HG02588 (cell line): ENCODE measurements around the gene CTSC.

ENCODE experiments used
- ATAC-seq: cut with Tn5 transposase; IDR thresholded peaks from one replicate; pipeline ENCODE4 v1.9.1; 2021; ENCODE audit warnings: mild to moderate bottlenecking, moderate library complexity; ENCODE audit not compliant: unreplicated experiment

CTSC gene

GRCh38 chr11:88337181-88337986 is at the start of gene CTSC:
Gene CTSC, minus strand, starts transcription at chr11:88337736. Its CDS starts 64 bp downstream, at chr11:88337672.
- peak; percentile 93 for ATAC-seq

GRCh38 chr11:88384669-88385005 is 47.1 kb upstream of the CTSC start:
- no peak for ATAC-seq

- ATAC-seq = no peak
These were observed 46.6 kb upstream of the CTSC start for GRCh38 chr11:88384004-88384668.

- no peak for ATAC-seq
These were observed 45.9 kb upstream of the CTSC start for GRCh38 chr11:88383447-88383846.

GRCh38 chr11:88379130-88379529 is 41.6 kb upstream of the CTSC start:
- ATAC-seq = no peak

- no peak for ATAC-seq
These were observed 41.0 kb upstream of the CTSC start for GRCh38 chr11:88378422-88379066.

- ATAC-seq = no peak
These were observed 40.1 kb upstream of the CTSC start for GRCh38 chr11:88377646-88378045.

GRCh38 chr11:88377144-88377543 is 39.6 kb upstream of the CTSC start:
- ATAC-seq = no peak

GRCh38 chr11:88375927-88376470 is 38.5 kb upstream of the CTSC start:
- no peak for ATAC-seq

GRCh38 chr11:88370782-88371181 is 33.2 kb upstream of the CTSC start:
- no peak for ATAC-seq

GRCh38 chr11:88367310-88367709 is 29.8 kb upstream of the CTSC start:
- no peak for ATAC-seq

GRCh38 chr11:88363648-88364065 is 26.1 kb upstream of the CTSC start:
- no peak for ATAC-seq

- no peak for ATAC-seq
These were observed 25.5 kb upstream of the CTSC start for GRCh38 chr11:88363004-88363403.

- no peak for ATAC-seq
These were observed 22.6 kb upstream of the CTSC start for GRCh38 chr11:88360141-88360540.

GRCh38 chr11:88359541-88359940 is 22.0 kb upstream of the CTSC start:
- peak; percentile 67 for ATAC-seq

- no peak for ATAC-seq
These were observed 21.6 kb upstream of the CTSC start for GRCh38 chr11:88359114-88359513.

GRCh38 chr11:88358040-88358431 is 20.5 kb upstream of the CTSC start:
- ATAC-seq = no peak

GRCh38 chr11:88357323-88358039 is 19.9 kb upstream of the CTSC start:
- peak; percentile 65 for ATAC-seq

GRCh38 chr11:88355887-88356286 is 18.4 kb upstream of the CTSC start:
- no peak for ATAC-seq

- ATAC-seq = no peak
These were observed 17.4 kb upstream of the CTSC start for GRCh38 chr11:88354912-88355311.
